RWPE2 (cell line): Measurements from ENCODE around the gene MYADM.

Source experiments
- ATAC-seq: fragments of 200-7000 bp; cut with Tn5 transposase; 3 replicates; pipeline ENCODE4 v1.9.1; 2021; ENCODE audit warnings: low read depth
- DNase-seq: peaks from one replicate; pipeline ENCODE4 v3.0.0-alpha.2; 2020; ENCODE audit warnings: low spot score
- H3K27ac ChIP-seq: fragments of 450-650 bp; 2 replicates; pipeline ENCODE4 v1.5.1; 2017; ENCODE audit warnings: mild to moderate bottlenecking; ENCODE audit not compliant: poor library complexity, severe bottlenecking
- H3K27me3 ChIP-seq: fragments of 250-450 bp; sonication (Bioruptor Pico); 2 replicates; pipeline ENCODE4 v1.5.1; 2021; ENCODE audit warnings: mild to moderate bottlenecking, moderate library complexity; ENCODE audit not compliant: insufficient read depth, poor library complexity, severe bottlenecking
- H3K36me3 ChIP-seq: fragments of 250-450 bp; sonication (Bioruptor Pico); 2 replicates; pipeline ENCODE4 v1.5.1; 2020; ENCODE audit warnings: low read depth, mild to moderate bottlenecking, moderate library complexity
- H3K4me1 ChIP-seq: fragments of 250-450 bp; sonication (Bioruptor Pico); 2 replicates; pipeline ENCODE4 v1.5.1; 2021; ENCODE audit warnings: mild to moderate bottlenecking, moderate library complexity; ENCODE audit not compliant: insufficient read depth, poor library complexity, severe bottlenecking
- H3K4me3 ChIP-seq: fragments of 250-450 bp; sonication (Bioruptor Pico); 2 replicates; pipeline ENCODE4 v1.5.1; 2021; ENCODE audit warnings: mild to moderate bottlenecking, moderate library complexity; ENCODE audit not compliant: severe bottlenecking
- H3K9me3 ChIP-seq: fragments of 250-450 bp; sonication (Bioruptor Pico); 2 replicates; pipeline ENCODE4 v1.5.1; 2021; ENCODE audit warnings: mild to moderate bottlenecking, moderate library complexity; ENCODE audit not compliant: severe bottlenecking
- CTCF ChIP-seq: fragments of 450-650 bp; IDR thresholded peaks from one replicate; pipeline ENCODE4 v1.5.1; 2017; ENCODE audit warnings: mild to moderate bottlenecking, moderate library complexity; ENCODE audit not compliant: poor library complexity, severe bottlenecking

The MYADM gene

GRCh38 chr19:53917356-53917755 lies 49.7 kb downstream of the MYADM start:
- Histone ChIP-seq H3K36me3 (no peaks in the 10 kb centered on the region), H3K4me1 (no peaks in the 10 kb centered on the region), H3K9me3 (no peaks in the 10 kb centered on the region), H3K27me3 (no peaks in the 10 kb centered on the region), H3K4me3 (no peak overlapping the region), H3K27ac (no peak overlapping the region)
- DNase-seq (no peak), ATAC-seq (no peak)
- TF ChIP-seq CTCF, result no peak
